ENCODE measurements around the gene VAMP1. TPM values are rescaled to one million over a fixed set of nuclear protein-coding genes. Genes with fewer than 3 reads are reported as not detected.

VAMP1 gene, protein sequence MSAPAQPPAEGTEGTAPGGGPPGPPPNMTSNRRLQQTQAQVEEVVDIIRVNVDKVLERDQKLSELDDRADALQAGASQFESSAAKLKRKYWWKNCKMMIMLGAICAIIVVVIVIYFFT
- 10 to 100 TPM; 10.5 to 45.5 (median 17.9) TPM for total RNA-seq

DNA sequence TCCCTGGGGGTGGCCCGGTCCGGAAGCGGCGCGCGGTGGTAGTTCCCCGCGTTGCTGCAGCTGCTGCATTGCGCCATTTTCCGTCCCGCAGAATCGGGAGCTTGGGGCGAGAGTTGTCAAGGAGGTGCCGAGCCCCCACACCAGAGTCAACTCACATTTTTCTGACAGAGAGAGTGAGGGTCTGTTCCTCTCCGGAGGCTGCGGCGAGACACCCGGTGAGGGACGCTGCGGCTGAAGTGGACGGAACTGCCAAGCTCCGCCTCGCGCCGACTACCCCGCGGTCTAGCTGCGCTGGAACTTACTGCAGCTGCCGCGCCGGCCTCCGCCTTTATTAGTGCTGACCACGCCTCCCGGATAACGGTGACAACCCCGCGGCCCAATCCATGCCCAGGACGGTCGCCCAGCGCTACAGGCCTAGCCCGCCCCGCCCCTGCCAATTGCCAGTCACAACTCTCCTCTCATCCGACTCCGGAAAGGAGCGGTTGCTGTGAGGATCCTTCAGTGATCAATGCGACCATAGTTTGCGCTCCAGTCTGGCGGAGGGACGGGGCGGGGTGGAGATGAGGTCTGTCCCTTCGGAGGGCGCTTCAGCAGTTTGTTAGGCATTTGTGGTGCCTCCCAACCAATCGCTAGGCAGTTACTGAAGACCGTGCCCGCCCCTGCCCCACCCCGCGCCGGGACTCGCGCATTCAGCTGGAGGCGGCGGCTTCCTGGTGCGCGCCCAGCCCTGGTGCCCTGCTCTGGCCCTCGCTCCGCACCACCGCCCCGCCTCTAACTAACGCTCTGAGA is at the start of gene VAMP1:
Gene VAMP1, minus strand, starts transcription at position 303 of the 789 bp plus-strand sequence. Its CDS starts 146 bp downstream, at position 157.
- Histone ChIP-seq H3K27ac (peak within 1 kb of the TSS; percentile 70 to 93 (median 84)), H3K36me3 (peaks cover 0 to 10% of the 10 kb centered on the region in 2 donors), H3K27me3 (no peaks in the 10 kb centered on the region), H3K4me3 (peak within 1 kb of the TSS; percentile 61 to 63), H3K4me1 (peaks cover 0 to 50% (median 4%) of the 10 kb centered on the region in 3 donors), H3K9me3 (no peaks in the 10 kb centered on the region)
- ATAC-seq, result peak; percentile 96
- peak; percentile 99 for TF ChIP-seq POLR2A (IDR thresholded peaks at IDR 0.05)
- TF ChIP-seq EP300 (IDR thresholded peaks at IDR 0.05), result no peak
- TF ChIP-seq POLR2AphosphoS5 (IDR thresholded peaks at IDR 0.05), result peak; percentile 99
- TF ChIP-seq, protein P1, sequence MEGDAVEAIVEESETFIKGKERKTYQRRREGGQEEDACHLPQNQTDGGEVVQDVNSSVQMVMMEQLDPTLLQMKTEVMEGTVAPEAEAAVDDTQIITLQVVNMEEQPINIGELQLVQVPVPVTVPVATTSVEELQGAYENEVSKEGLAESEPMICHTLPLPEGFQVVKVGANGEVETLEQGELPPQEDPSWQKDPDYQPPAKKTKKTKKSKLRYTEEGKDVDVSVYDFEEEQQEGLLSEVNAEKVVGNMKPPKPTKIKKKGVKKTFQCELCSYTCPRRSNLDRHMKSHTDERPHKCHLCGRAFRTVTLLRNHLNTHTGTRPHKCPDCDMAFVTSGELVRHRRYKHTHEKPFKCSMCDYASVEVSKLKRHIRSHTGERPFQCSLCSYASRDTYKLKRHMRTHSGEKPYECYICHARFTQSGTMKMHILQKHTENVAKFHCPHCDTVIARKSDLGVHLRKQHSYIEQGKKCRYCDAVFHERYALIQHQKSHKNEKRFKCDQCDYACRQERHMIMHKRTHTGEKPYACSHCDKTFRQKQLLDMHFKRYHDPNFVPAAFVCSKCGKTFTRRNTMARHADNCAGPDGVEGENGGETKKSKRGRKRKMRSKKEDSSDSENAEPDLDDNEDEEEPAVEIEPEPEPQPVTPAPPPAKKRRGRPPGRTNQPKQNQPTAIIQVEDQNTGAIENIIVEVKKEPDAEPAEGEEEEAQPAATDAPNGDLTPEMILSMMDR (IDR thresholded peaks at IDR 0.05), result peak in 2 of 4 experiments; percentile 16 to 51
- WGBS, 2 donors (ENCODE audit: low coverage in 1 of 2), result 0 to 1% methylated on average over 1 to 14 of the region's 69 CpGs

DNA sequence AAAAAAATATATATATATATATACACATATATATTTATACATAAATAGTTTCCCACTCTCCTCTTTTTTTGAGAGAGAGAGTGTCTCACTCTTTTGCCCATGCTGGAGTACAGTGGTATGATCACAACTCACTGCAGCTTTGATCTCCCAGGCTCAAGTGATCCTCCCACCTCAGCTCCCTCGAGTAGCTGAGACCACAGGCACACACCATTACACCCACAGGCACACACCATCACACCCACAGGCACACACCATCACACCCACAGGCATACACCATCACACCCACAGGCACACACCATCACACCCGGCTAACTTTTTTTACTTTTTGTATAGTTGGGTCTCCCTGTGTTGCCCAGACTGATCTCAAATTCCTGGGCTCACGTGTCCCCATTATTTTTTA is 49.7 kb upstream of the VAMP1 start:
- Histone ChIP-seq H3K27ac (no peak overlapping the region), H3K4me3 (no peak overlapping the region), H3K36me3 (peaks cover 0 to 97% of the 10 kb centered on the region in 2 donors), H3K27me3 (no peaks in the 10 kb centered on the region), H3K9me3 (no peaks in the 10 kb centered on the region), H3K4me1 (no peaks in the 10 kb centered on the region)
- 81 to 90% methylated on average over 3 of the region's 3 CpGs for WGBS, 2 donors (ENCODE audit: low coverage in 1 of 2)
- no peak for ATAC-seq
- no peak for TF ChIP-seq POLR2A (IDR thresholded peaks at IDR 0.05)
- TF ChIP-seq, protein P1 (IDR thresholded peaks at IDR 0.05), result no peak
- no peak for TF ChIP-seq POLR2AphosphoS5 (IDR thresholded peaks at IDR 0.05)
- TF ChIP-seq EP300 (IDR thresholded peaks at IDR 0.05), result no peak

- Histone ChIP-seq H3K9me3 (no peaks in the 10 kb centered on the region), H3K4me3 (no peak overlapping the region), H3K36me3 (peaks cover 0 to 55% of the 10 kb centered on the region in 2 donors), H3K27ac (peak overlapping the region in 1 of 4 donors; percentile 54), H3K4me1 (peaks cover 0 to 8% (median 0%) of the 10 kb centered on the region in 3 donors), H3K27me3 (no peaks in the 10 kb centered on the region)
- WGBS, 2 donors (ENCODE audit: low coverage in 1 of 2), result 65 to 75% methylated on average over 4 to 6 of the region's 7 CpGs
- TF ChIP-seq, protein P1 (IDR thresholded peaks at IDR 0.05), result no peak
- TF ChIP-seq POLR2AphosphoS5 (IDR thresholded peaks at IDR 0.05), result no peak
- no peak for TF ChIP-seq POLR2A (IDR thresholded peaks at IDR 0.05)
- TF ChIP-seq EP300 (IDR thresholded peaks at IDR 0.05), result no peak
- no peak for ATAC-seq
These were observed 37.6 kb upstream of the VAMP1 start for GRCh38 chr12:6508087-6508486.

DNA sequence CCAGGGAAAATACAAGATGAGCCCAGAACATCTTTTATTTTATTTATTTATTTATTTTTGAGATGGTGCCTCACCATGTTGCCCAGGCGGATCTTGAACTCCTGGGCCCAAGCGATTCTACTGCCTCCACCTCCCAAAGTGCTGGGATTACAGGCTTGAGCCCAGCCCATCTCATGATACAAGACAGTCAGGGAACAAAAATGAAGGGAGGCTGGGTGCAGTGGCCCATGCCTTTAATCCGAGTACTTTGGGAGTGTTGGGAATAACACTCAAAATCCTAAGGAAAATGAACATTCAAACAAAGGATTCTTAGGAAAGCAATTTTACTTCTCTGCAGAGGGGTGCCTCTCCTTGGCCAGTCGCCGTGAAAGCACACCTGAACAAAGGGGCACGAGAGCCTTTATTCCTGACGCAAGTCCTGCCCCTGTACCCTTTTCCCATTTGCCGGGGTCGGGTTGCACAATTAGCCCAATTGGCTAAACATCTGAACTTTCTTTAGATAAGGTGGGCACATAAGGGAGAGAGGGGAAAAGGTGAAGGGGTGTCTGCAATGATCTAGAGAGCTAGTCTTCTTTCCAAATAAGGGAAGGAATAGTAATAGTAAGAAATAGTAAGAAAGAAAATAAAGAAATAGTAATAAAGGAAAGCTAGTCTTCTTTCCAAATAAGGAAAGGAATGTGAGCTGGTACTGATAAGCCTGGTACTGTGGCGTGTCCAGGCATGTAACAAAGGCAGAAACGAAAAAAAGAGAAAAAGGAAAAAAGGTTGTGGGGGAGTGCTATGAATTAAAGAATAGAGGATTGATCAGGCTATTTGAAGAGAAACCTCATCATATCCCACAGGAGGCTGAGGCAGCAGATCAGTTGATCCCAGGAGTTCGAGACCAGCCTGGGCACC is 36.9 kb upstream of the VAMP1 start:
- Histone ChIP-seq H3K27me3 (no peaks in the 10 kb centered on the region), H3K36me3 (peaks cover 0 to 48% of the 10 kb centered on the region in 2 donors), H3K4me1 (peaks cover 0 to 8% (median 0%) of the 10 kb centered on the region in 3 donors), H3K27ac (peak overlapping the region in 1 of 4 donors; percentile 54), H3K4me3 (no peak overlapping the region), H3K9me3 (no peaks in the 10 kb centered on the region)
- no peak for TF ChIP-seq POLR2AphosphoS5 (IDR thresholded peaks at IDR 0.05)
- TF ChIP-seq, protein P1 (IDR thresholded peaks at IDR 0.05), result no peak
- ATAC-seq, result no peak
- WGBS, 2 donors (ENCODE audit: low coverage in 1 of 2), result 49 to 62% methylated on average over 3 to 12 of the region's 12 CpGs
